NCI-H2029 (cell line): Measurements from ENCODE around the gene CLASP1.
"Not testable (repeated sequence)": the region's sequence is repeated elsewhere in the genome, so short reads cannot be mapped to it uniquely, and the experiment has no call there.

Experiments
- DNase-seq: peaks from one replicate; lab custom pipeline; 2025; lab: John Stamatoyannopoulos, UW

Gene CLASP1

DNA sequence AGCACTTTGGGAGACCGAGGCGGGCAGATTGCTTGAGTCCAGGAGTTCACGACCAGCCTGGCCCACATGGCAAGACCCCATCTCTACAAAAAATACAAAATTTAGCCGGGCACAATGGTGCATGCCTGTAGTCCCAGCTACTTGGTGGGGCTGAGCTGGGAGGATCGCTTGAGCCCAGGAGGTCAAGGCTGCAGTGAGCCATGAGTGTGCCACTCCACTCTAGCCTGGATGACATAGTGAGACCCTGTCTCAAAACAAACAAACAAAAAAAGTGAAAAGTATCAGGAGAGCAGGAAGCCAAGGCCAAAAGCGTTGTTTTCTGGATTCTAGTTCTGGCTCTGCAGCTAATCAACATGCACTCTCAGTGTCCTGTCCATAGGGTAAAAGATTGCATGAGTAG lies 10.7 kb upstream of the CLASP1 start:
- DNase-seq: no peak

- not testable (repeated sequence) for DNase-seq
Measured at GRCh38 chr2:121658393-121658792, 9.1 kb upstream of the CLASP1 start.

- DNase-seq: no peak
Measured at GRCh38 chr2:121653035-121653434, 3.8 kb upstream of the CLASP1 start.

DNA sequence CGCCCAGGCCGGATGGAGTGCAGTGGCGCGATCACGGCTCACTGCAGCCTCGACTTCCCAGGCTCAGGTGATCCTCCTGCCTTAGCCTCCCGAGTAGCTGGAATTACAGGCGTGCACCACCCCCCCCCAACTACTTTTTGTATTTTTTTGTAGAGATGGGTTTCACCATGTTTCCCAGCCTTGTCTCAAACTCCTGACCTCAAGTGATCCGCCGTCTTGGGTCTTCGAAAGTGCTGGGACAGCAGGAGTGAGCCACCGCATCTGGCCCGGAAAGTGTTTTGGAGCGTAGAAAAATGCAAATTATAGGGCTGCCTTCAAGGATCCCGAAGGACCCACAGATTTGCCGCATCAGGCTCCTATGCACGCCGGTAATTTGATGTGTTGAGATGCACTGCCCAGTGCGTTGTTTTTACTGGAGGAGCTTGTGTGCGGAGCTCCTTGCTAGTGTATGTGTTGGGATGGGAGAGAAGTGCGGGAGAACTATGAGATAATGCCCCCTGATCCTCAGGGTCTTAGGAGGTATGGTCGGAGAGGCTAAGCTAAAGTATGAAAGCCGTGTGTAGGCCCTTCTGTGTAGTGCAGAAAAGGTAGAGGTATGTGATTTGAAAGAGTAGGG lies 1.2 kb upstream of the CLASP1 start:
- DNase-seq: no peak

GRCh38 chr2:121649596-121650314 lies 493 bp upstream of the CLASP1 start:
- peak; percentile 93 for DNase-seq

DNA sequence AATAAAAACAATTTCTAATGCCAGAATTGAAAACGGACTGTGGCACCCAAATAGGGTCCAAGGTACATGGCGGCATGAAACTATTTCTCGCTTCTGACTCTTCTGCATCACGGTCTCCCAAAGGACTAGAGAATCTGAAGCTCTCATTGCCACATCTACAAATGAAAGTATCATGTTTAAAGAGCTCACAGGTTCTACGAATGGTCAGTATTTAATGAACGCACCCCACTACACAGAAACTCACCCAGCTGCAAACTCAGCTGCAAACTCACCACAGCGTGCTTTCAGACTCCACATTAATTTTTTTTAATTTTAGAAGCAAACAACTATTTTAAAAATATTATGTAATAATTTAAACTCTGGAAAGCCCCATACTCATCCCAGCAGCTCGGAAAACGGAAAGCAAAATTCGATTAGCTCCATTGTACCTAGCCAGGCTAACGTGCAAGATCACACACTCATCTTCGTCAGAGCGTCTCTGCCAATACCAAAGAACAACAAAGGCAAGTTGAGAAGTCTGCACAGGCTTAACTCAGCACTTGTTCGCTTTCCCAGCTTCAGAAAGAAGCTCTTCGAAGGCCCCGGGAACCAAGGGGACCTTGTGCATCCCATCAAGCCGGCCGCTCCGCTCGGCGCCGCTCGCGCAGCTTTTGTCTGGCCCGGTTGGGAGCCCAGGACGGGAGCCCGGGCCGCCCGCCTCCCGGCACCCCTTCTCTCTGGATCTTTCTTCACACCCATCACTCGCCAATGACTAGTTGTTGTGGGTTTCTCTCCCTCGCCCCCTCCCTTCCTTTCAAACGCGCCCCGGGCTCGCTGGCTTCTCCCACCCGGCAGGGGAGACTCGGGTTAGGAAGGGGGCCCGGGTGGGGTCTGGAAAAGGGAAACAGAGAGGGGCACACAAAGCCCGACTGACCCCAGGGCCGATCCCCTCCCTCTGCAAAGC lies 785 bp downstream of the CLASP1 start:
- DNase-seq: no peak

DNA sequence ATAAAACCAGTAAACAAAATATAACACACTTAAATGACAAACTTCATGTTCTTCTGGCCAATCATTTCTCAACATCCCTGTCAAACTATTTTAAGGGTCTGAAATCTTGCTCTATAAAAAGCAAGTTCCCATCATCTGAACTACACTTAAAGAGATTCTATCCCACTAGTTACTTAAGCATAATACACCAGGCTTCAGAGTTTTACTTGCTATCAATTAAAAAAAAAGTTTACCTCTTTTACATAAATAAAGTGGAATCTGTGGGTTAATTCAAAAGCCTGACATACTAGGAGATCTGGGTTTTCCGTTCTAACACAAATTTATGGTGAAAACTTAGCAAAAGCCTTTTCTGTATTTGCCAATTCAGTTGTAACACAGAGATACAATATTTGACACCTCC lies 1.9 kb downstream of the CLASP1 start:
- no peak for DNase-seq

GRCh38 chr2:121644715-121645114 lies 4.5 kb downstream of the CLASP1 start:
- DNase-seq: no peak

GRCh38 chr2:121643877-121644276 lies 5.4 kb downstream of the CLASP1 start:
- no peak for DNase-seq

DNA sequence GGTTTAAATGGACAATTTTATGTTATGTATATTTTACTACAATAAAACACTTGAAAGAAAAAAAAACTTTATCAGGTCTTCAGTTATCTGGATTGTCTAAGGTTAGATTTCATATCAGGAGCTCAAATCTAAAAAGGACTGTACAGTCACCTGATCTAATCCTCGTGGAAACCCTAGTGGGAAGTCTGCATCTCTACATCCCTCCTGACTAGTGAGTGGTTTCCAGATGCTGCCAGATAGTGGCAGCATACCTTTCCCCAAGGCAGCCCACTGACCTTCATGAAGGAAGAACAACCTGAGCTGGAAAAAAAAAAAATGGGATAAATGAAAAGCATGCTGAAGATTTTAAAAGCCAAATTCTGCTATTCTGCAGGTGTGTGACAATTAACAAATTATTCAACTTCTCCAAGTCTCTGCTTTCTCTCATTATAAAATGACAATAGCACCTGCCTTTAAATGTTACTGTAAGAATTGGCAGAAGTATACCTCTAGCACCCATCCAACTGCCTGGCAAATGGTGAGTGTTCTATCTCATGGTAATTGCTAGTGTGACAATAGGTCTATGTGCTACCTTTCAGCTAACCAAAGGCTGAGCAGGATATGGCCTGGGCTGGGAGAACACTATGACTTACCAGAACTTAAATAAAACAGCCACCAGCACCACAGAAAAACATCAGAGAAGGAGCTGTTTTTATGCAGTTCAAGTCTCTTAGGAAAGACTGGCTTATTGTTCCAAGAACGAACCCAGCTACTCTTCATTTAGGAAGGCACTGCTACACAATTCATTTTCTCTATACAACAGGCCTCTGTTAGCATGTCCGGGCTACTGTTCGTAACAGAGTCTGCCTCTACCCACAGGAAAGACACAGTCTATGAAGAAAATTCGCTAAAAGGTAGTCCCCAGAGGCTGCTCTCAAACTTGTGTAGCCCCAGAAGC lies 8.6 kb downstream of the CLASP1 start:
- DNase-seq: no peak

DNA sequence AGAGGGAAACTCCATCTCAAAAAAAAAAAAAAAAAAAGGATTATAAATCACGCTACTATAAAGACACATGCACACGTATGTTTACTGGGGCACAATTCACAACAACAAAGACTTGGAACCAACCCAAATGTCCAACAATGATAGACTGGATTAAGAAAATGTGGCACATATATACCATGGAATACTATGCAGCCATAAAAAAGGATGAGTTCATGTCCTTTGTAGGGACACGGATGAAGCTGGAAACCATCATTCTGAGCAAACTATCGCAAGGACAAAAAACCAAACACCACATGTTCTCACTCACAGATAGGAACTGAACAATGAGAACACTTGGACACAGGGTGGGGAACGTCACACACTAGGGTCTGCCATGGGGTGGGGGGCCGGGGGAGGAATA lies 9.4 kb downstream of the CLASP1 start:
- not testable (repeated sequence) for DNase-seq

DNA sequence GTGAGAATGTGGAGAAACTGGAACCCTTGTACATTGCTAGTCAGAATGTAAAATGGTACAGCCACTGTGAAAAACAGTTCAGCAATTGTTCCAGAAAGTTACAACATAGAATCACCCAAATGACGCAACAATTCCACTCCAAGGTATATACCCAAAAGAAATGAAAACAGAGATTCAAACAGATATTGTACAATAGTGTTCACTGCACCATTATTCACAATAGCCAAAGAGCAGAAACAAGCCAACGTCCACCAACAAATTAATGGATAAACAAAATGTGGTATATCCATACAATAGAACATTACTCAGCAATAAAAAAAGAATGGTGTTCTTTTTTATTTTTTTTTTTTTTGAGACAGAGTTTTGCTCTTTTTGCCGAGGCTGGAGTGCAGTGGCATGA lies 10.9 kb downstream of the CLASP1 start:
- no peak for DNase-seq

DNA sequence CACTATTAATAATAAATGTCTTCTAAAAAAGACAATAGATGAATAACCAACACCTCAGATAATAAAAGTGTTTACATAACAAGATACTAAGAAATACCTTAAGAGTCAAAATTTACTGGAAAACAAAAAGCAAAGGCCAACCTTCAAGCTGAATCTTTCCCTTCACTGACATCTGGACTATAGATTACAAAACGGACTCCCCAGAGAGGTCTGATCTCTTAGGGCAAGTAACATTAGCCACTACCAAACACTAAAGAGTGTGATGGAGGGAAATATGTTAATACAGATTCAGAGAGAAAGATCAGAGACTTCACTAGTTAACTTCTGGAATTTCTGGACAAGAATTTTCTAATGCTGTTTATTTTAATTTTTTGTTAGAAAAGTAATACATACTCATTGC lies 13.9 kb downstream of the CLASP1 start:
- DNase-seq: no peak

GRCh38 chr2:121634354-121635307 lies 14.6 kb downstream of the CLASP1 start:
- peak; percentile 35 for DNase-seq

- no peak for DNase-seq
Measured at GRCh38 chr2:121633463-121633862, 15.8 kb downstream of the CLASP1 start.

DNA sequence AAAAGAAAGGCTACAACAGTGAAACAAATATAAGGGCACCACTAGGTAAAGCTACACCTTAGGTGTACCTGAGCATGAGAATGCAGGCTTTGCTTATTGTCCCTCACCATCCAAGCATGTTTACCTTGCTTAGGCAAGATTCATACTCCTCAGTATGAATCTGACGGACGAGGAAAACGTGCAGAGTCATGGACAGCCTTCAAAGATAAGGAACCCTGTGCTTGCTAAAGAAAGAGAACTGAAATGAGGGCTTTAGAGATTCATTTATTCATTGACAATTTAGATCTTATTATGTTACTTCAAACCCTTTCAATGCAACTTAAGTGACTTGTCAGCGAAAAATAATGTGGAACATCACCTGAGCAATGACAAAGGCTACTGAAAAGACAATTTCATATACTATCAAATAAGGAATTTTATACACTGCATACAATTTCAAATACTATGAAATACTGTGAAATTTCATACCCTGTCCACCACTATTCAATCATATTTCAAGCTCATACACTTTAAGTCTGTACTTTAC lies 21.7 kb downstream of the CLASP1 start:
- no peak for DNase-seq

DNA sequence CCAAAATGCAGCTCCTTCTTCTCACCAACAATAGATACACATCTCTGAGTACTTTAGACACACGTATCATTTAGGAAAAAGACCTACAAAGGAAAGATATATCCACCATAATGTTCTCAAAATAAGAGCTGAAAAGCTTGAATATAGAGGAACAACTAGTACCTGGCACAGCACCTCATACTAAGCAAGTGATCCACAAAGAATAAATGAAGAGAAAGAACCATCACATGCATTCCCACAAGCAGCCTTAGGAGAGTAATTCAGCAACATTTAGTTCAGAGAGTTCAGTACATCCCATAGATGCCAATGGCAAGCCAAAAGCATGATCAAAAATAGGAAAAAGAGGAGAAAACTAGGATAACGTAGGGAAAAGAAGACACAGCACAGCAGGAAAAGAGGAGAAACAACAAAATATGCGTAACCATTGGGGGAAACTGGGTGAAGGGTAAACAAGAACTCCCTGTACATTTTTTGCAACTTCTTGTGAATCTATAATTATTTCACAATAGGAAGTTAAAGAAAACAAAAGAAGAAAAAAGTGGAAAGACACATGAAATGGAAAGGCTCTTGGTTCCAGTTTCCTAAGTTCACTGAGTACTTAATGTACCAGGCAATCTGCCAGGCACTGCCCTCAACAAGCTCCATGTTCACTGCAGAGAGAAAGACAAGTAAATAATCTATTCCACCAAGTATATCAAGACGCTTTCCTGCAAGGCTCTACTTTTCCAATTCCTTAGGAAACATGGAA lies 22.3 kb downstream of the CLASP1 start:
- DNase-seq: no peak

GRCh38 chr2:121625953-121626352 lies 23.3 kb downstream of the CLASP1 start:
- no peak for DNase-seq

- peak; percentile 15 for DNase-seq
Measured at GRCh38 chr2:121617042-121617599, 32.1 kb downstream of the CLASP1 start.
